T-cell (primary cell): ENCODE results near the gene ASB7. TPM values are rescaled to one million over a fixed set of nuclear protein-coding genes. Genes with fewer than 3 reads are reported as not detected.

Experiments
- ATAC-seq, 4 experiments: fragments of 200-7000 bp in 3 of 4; fragments of 150-1000 bp in 1 of 4; cut with Tn5 transposase; replicated peaks in 1 of 4; 1 replicate in 3 of 4; 2 replicates in 1 of 4; pipeline ENCODE4 v1.10.0; 2021; ENCODE audit warnings: moderate library complexity in 3 of 4, mild to moderate bottlenecking in 2 of 4, moderate number of reproducible peaks in 1 of 4
- CTCF ChIA-PET, 2 donors: fragments of 300-600 bp; sonication (Branson Sonifier 250); formaldehyde crosslinking; loops; one replicate each; lab custom pipeline; 2022; ENCODE audit warnings: antibody characterized with exemption in 2 of 2; lab: Charles Lee
- POLR2A ChIA-PET, 2 donors: fragments of 300-600 bp; sonication (Branson Sonifier 250); formaldehyde crosslinking; loops; one replicate each; lab custom pipeline; 2022; ENCODE audit warnings: antibody characterized with exemption in 2 of 2; lab: Charles Lee
- DNase-seq, 35 experiments: peaks; one replicate each; pipeline versions ENCODE4 v3.0.0 to v3.0.0-alpha.2; 2013 to 2023
- H3K27ac ChIP-seq: one replicate; pipeline ENCODE4 v1.5.1; 2013; ENCODE audit warnings: low read length
- H3K27me3 ChIP-seq, 2 experiments: replicated peaks in 1 of 2; 1 replicate in 1 of 2; 2 replicates in 1 of 2; pipeline versions ENCODE4 v1.6.1 to v1.7.0; 2013; ENCODE audit warnings: low read length in 1 of 2, mixed read lengths in 1 of 2; ENCODE audit not compliant: control insufficient read depth in 2 of 2, insufficient read depth in 2 of 2; ENCODE audit errors: extremely low read depth in 1 of 2
- H3K36me3 ChIP-seq, 2 donors: 1 replicate in 1 of 2; 2 replicates in 1 of 2; pipeline versions ENCODE4 v1.6.1 to v1.7.0; 2013; ENCODE audit warnings: low read length in 1 of 2; ENCODE audit not compliant: control insufficient read depth in 2 of 2, insufficient read depth in 1 of 2; ENCODE audit errors: extremely low read depth in 1 of 2
- H3K4me1 ChIP-seq, 2 experiments: 1 replicate in 1 of 2; 2 replicates in 1 of 2; pipeline versions ENCODE4 v1.6.1 to v1.7.0; 2013; ENCODE audit warnings: low read length in 2 of 2, mixed read lengths in 1 of 2; ENCODE audit not compliant: insufficient read depth in 2 of 2, control insufficient read depth in 1 of 2; ENCODE audit errors: extremely low read depth in 1 of 2
- H3K4me3 ChIP-seq, 2 donors: 1 replicate in 1 of 2; 2 replicates in 1 of 2; pipeline versions ENCODE4 v1.5.1 to v1.7.0; 2013; ENCODE audit warnings: mild to moderate bottlenecking in 2 of 2, low read length in 1 of 2, moderate library complexity in 1 of 2; ENCODE audit not compliant: control insufficient read depth in 1 of 2; ENCODE audit errors: extremely low read depth in 1 of 2
- H3K9me3 ChIP-seq: 2 replicates; pipeline ENCODE4 v1.7.0; 2013
- H3K27ac Mint-ChIP-seq, 2 donors: one replicate each; pipeline ENCODE4 v1.8.0; 2020 to 2021; ENCODE audit warnings: mild to moderate bottlenecking in 2 of 2, mixed read lengths in 2 of 2
- H3K27me3 Mint-ChIP-seq, 2 donors: one replicate each; pipeline ENCODE4 v1.8.0; 2021 to 2022; ENCODE audit warnings: mixed read lengths in 2 of 2
- H3K36me3 Mint-ChIP-seq: one replicate; pipeline ENCODE4 v1.8.0; 2021; ENCODE audit warnings: mixed read lengths
- H3K4me1 Mint-ChIP-seq, 3 donors: one replicate each; pipeline ENCODE4 v1.8.0; 2020 to 2022; ENCODE audit warnings: mixed read lengths in 3 of 3, mild to moderate bottlenecking in 1 of 3
- H3K4me3 Mint-ChIP-seq, 3 donors: one replicate each; pipeline ENCODE4 v1.8.0; 2020 to 2022; ENCODE audit warnings: mild to moderate bottlenecking in 3 of 3, mixed read lengths in 3 of 3, moderate library complexity in 3 of 3
- H3K9me3 Mint-ChIP-seq, 3 donors: one replicate each; pipeline ENCODE4 v1.8.0; 2020 to 2022; ENCODE audit warnings: mixed read lengths in 3 of 3
- WGBS: methylation state at CpG from one replicate; pipeline ENCODE4 v1.1.5; 2013; ENCODE audit warnings: missing lambda C conversion rate; ENCODE audit not compliant: insufficient coverage; 5-methylcytosine and 5-hydroxymethylcytosine counted together
- total RNA-seq, 35 experiments: library from RNA in 6 of 35; stranded (reverse) in 6 of 35; fragments of 120-200 nt in 1 of 35; gene quantifications; one replicate each; pipeline versions ENCODE4 v1.2.1 to v1.2.4 and lab custom pipeline; 2013 to 2026

The ASB7 gene
- total RNA-seq, 5 donors from 2014 or later (not counting 1 experiment from before 2014, with no cell fraction given) = 17.7 to 24.8 (median 21.8) TPM

DNA sequence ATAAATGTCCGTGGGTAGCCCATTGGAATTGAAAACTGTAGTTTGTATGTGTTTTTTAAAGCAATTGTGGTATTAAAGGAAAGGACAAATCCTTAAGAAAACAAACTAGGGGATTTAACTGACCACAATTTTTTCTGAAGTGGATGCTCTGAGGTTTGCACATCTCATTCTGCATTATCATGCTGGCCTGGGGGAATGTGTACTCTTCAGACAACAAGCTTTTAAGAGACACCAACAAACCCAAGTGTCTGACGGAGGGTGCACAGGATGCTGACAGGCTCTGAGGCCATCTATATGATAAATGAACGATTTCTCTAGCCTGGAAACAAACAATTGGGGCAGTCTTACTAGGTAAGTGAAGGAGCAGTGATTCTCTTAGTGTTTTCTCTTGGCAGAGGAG, 9.5 kb upstream of the ASB7 start:
- Histone ChIP-seq H3K9me3 (peaks cover 2% of the 10 kb centered on the region), H3K27ac (peak overlapping the region; percentile 19), H3K36me3 (no peaks in the 10 kb centered on the region), H3K27me3 (no peaks in the 10 kb centered on the region), H3K4me1 (peaks cover 40 to 41% of the 10 kb centered on the region in 2 experiments), H3K4me3 (no peak overlapping the region)
- Mint-ChIP-seq H3K27ac (peak overlapping the region; percentile 82 to 86), H3K4me3 (peak overlapping the region in 1 of 3 donors; percentile 6), H3K4me1 (peaks cover 71 to 81% (median 75%) of the 10 kb centered on the region in 3 donors), H3K9me3 (no peaks in the 10 kb centered on the region), H3K27me3 (no peaks in the 10 kb centered on the region), H3K36me3 (peaks cover 18% of the 10 kb centered on the region)
- no CpG with 5 or more reads among the region's 3 CpGs for WGBS
- ATAC-seq (no peak), DNase-seq (peak in 1 of 35 experiments; percentile 16)
- ChIA-PET CTCF (no interaction called here), POLR2A (interaction anchor here in 1 of 2 donors (0.7 kb wide), 1 partner anchor 888 kb away, joined by 3 read pairs; no protein-coding TSS in a partner anchor)

DNA sequence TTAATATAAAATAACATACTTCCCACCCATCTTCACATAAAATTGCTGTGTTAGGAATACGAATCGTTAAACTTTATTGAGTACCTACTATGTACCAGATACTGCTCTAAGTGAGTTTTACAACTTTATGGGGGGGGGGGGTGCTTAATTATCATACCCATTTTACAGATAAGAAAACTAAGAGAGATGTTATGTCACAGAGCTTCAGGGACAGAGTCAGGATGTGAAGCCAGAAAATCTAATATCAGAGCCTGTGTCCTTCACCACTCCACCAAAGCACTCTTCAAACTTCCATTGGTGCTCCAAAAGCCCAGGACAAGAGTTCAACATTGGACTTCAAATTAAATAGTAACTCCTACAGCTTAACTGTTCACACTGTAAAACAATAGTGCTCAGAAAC, 9.0 kb upstream of the ASB7 start:
- peak overlapping the region; percentile 82 to 86 for H3K27ac Mint-ChIP-seq
- no CpG with 5 or more reads among the region's 2 CpGs for WGBS
- no peaks in the 10 kb centered on the region for H3K27me3 ChIP-seq
- H3K4me1 ChIP-seq = peaks cover 44 to 45% of the 10 kb centered on the region in 2 experiments
- ATAC-seq = no peak
- no peaks in the 10 kb centered on the region for H3K27me3 Mint-ChIP-seq
- no peaks in the 10 kb centered on the region for H3K36me3 ChIP-seq
- ChIA-PET POLR2A (interaction anchor here in 1 of 2 donors (0.7 kb wide), 1 partner anchor 889 kb away, joined by 3 read pairs; no protein-coding TSS in a partner anchor), CTCF (interaction anchor here in 1 of 2 donors (0.7 kb wide), 1 partner anchor 13 kb away, joined by 5 read pairs; no protein-coding TSS in a partner anchor)
- DNase-seq = no peak
- H3K4me3 Mint-ChIP-seq = peak overlapping the region in 2 of 3 donors; percentile 28 to 29
- H3K9me3 ChIP-seq = peaks cover 2% of the 10 kb centered on the region
- H3K9me3 Mint-ChIP-seq = no peaks in the 10 kb centered on the region
- peaks cover 18% of the 10 kb centered on the region for H3K36me3 Mint-ChIP-seq
- H3K27ac ChIP-seq = no peak overlapping the region
- H3K4me1 Mint-ChIP-seq = peaks cover 73 to 85% (median 80%) of the 10 kb centered on the region in 3 donors
- H3K4me3 ChIP-seq = no peak overlapping the region

DNA sequence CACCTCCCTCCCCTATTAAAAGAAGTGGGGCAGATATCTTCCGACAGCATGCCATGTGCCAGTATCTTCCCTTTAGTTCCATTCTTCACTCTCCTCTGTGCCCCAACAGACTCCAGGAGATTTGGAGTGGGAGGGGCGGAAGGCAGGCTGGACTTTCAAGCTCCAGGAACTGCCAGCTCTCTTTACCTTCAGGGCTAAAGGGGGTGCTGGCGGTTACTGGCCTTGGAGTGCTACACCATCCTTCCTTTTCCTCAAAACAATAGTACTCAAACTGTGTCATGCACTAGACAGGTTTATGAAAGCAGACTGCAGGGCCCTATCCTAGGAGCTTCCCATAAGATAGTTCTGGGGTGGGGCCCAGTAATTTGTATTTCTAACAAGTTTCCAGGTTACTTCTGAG, 6.4 kb upstream of the ASB7 start:
- Mint-ChIP-seq H3K9me3 (no peaks in the 10 kb centered on the region), H3K4me1 (peaks cover 83 to 88% (median 84%) of the 10 kb centered on the region in 3 donors), H3K27me3 (no peaks in the 10 kb centered on the region), H3K4me3 (peak overlapping the region in 2 of 3 donors; percentile 80 to 88), H3K27ac (peak overlapping the region; percentile 94 to 99), H3K36me3 (peaks cover 13% of the 10 kb centered on the region)
- peak overlapping the region; percentile 11 to 44 for H3K4me3 ChIP-seq
- no peaks in the 10 kb centered on the region for H3K9me3 ChIP-seq
- POLR2A ChIA-PET = interaction anchor here (0.6 to 0.7 kb wide), 2 partner anchors 42 to 1054 kb away, joined by 3 read pairs; no protein-coding TSS in a partner anchor
- DNase-seq (peak in 1 of 35 experiments; percentile 24), ATAC-seq (no peak)
- H3K36me3 ChIP-seq = no peaks in the 10 kb centered on the region
- H3K27me3 ChIP-seq = no peaks in the 10 kb centered on the region
- CTCF ChIA-PET = interaction anchor here in 1 of 2 donors (1.3 to 1.8 kb wide), 2 partner anchors 246 to 257 kb away, joined by 3 to 13 read pairs; no protein-coding TSS in a partner anchor
- peaks cover 61 to 63% of the 10 kb centered on the region in 2 experiments for H3K4me1 ChIP-seq
- H3K27ac ChIP-seq = peak overlapping the region; percentile 89
- WGBS = no CpG with 5 or more reads among the region's 3 CpGs

DNA sequence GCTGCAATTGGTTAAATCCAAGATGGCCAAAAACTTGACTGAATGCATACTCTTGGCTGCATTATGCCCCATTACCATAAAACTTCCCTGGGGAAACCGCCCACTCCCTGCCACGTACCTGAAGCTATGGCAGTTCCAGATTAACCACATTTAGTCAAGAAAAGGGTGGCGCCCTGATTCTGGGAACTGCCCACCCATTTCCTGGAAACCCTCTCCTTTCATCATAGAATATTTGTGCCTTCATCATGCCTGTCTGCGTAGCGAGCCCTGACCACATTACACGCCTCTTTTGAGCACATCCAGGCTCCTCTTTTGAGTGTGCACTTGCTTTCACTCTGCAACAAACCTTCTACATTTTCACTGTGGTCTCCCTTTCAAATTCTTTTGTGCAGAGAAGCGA, 5.6 kb upstream of the ASB7 start:
- Histone ChIP-seq H3K4me1 (peaks cover 63 to 65% of the 10 kb centered on the region in 2 experiments), H3K9me3 (no peaks in the 10 kb centered on the region), H3K27me3 (no peaks in the 10 kb centered on the region), H3K27ac (peak overlapping the region; percentile 89), H3K4me3 (peak overlapping the region; percentile 32 to 44), H3K36me3 (no peaks in the 10 kb centered on the region)
- ChIA-PET POLR2A (interaction anchor here (0.5 to 0.8 kb wide), 3 partner anchors 14 to 255 kb away, joined by 3 to 5 read pairs (median 3); no protein-coding TSS in a partner anchor), CTCF (interaction anchor here (0.6 to 1.8 kb wide), 9 partner anchors 9 to 643 kb away, joined by 3 to 13 read pairs (median 3); no protein-coding TSS in a partner anchor)
- no peaks in the 10 kb centered on the region for H3K9me3 Mint-ChIP-seq
- peak overlapping the region; percentile 94 to 99 for H3K27ac Mint-ChIP-seq
- ATAC-seq (peak; percentile 89 to 92 (median 90)), DNase-seq (peak; percentile 55 to 96 (median 89))
- 0% methylated on average over 7 of the region's 7 CpGs for WGBS
- H3K4me1 Mint-ChIP-seq = peaks cover 76 to 80% (median 79%) of the 10 kb centered on the region in 3 donors
- peak overlapping the region in 2 of 3 donors; percentile 80 to 88 for H3K4me3 Mint-ChIP-seq
- H3K27me3 Mint-ChIP-seq = no peaks in the 10 kb centered on the region
- peaks cover 10% of the 10 kb centered on the region for H3K36me3 Mint-ChIP-seq

DNA sequence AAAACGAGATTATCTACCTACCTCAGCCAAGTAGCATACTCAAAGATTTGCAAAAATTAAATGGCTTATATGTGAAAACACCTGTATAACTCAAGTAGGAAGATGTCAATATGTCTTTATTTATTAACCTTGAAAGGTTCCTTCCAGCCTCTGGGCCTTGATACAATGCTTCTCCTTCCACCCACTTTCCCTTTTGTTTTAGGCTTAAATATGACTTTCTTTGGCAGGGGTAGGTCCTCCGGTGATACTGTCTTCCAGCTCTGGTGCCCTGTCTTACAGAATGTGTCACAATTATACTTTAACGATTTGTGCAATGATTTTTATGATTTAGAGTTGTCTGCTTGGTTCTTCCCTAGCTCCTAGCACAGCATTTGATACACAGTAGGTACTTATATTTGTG, 4.5 kb upstream of the ASB7 start:
- peaks cover 57 to 63% of the 10 kb centered on the region in 2 experiments for H3K4me1 ChIP-seq
- H3K4me1 Mint-ChIP-seq = peaks cover 66 to 72% (median 68%) of the 10 kb centered on the region in 3 donors
- DNase-seq = peak in 1 of 35 experiments; percentile 21
- H3K27ac Mint-ChIP-seq = peak overlapping the region; percentile 94 to 99
- ChIA-PET POLR2A (interaction anchor here in 1 of 2 donors (0.7 kb wide), 1 partner anchor 895 kb away, joined by 4 read pairs; no protein-coding TSS in a partner anchor), CTCF (interaction anchor here (1.2 to 1.3 kb wide), 2 partner anchors 25 to 248 kb away, joined by 3 to 5 read pairs; no protein-coding TSS in a partner anchor)
- H3K4me3 ChIP-seq = no peak overlapping the region
- peaks cover 6% of the 10 kb centered on the region for H3K36me3 Mint-ChIP-seq
- no peaks in the 10 kb centered on the region for H3K9me3 Mint-ChIP-seq
- no peaks in the 10 kb centered on the region for H3K27me3 Mint-ChIP-seq
- peak overlapping the region in 2 of 3 donors; percentile 72 to 88 for H3K4me3 Mint-ChIP-seq
- peak overlapping the region; percentile 89 for H3K27ac ChIP-seq
- ATAC-seq = no peak
- H3K36me3 ChIP-seq = no peaks in the 10 kb centered on the region
- WGBS = no CpG with 5 or more reads among the region's 3 CpGs
- no peaks in the 10 kb centered on the region for H3K27me3 ChIP-seq
- H3K9me3 ChIP-seq = no peaks in the 10 kb centered on the region

DNA sequence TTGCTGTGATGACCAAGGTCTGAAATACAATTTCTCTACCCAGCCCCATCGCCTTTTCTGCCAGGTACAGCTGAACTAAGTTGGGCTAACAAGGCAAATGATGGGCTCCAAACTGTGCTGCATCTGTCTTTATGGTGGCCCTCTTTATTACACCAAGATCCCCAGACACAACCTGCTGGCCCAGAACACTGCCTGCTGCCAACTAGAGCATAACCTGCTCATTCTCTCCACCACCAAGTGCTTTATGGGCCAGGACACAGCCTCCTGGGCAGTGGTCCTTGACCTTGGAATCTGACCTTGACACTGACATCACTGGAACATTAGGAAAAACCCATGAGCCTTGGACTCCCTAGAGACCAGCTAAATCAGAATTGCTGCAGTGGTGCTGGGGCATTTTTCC, 3.7 kb upstream of the ASB7 start:
- peaks cover 66 to 72% (median 68%) of the 10 kb centered on the region in 3 donors for H3K4me1 Mint-ChIP-seq
- H3K4me3 ChIP-seq = peak overlapping the region in 1 of 2 donors; percentile 25
- no peaks in the 10 kb centered on the region for H3K36me3 ChIP-seq
- H3K27me3 ChIP-seq = no peaks in the 10 kb centered on the region
- no peaks in the 10 kb centered on the region for H3K9me3 ChIP-seq
- no peaks in the 10 kb centered on the region for H3K27me3 Mint-ChIP-seq
- no peak for DNase-seq
- no peaks in the 10 kb centered on the region for H3K9me3 Mint-ChIP-seq
- POLR2A ChIA-PET = no interaction called here
- peaks cover 60 to 67% of the 10 kb centered on the region in 2 experiments for H3K4me1 ChIP-seq
- H3K27ac ChIP-seq = peak overlapping the region; percentile 89
- H3K27ac Mint-ChIP-seq = peak overlapping the region; percentile 94 to 99
- 100% methylated on average over 1 of the region's 1 CpG for WGBS
- peaks cover 4% of the 10 kb centered on the region for H3K36me3 Mint-ChIP-seq
- peak overlapping the region in 1 of 3 donors; percentile 17 for H3K4me3 Mint-ChIP-seq
- no peak for ATAC-seq
- CTCF ChIA-PET = interaction anchor here in 1 of 2 donors (1.2 kb wide), 1 partner anchor 249 kb away, joined by 5 read pairs; no protein-coding TSS in a partner anchor
